HUES48 (cell line): ENCODE data around the gene CELF4.

Experiments used
- H3K27ac ChIP-seq: one replicate; pipeline ENCODE4 v1.7.0; 2013; ENCODE audit warnings: low read depth, low read length, inconsistent platforms
- H3K27me3 ChIP-seq: 2 replicates; pipeline ENCODE4 v1.6.1; 2013; ENCODE audit warnings: mild to moderate bottlenecking, low read length; ENCODE audit not compliant: control insufficient read depth, insufficient read depth
- H3K36me3 ChIP-seq: 2 replicates; pipeline ENCODE4 v1.6.1; 2013; ENCODE audit warnings: low read length; ENCODE audit not compliant: control insufficient read depth, insufficient read depth
- H3K4me1 ChIP-seq: 2 replicates; pipeline ENCODE4 v1.6.1; 2013; ENCODE audit warnings: mild to moderate bottlenecking, low read length; ENCODE audit not compliant: control insufficient read depth, insufficient read depth
- H3K4me3 ChIP-seq: 2 replicates; pipeline ENCODE4 v1.5.1; 2013; ENCODE audit warnings: mild to moderate bottlenecking, low read depth, low read length
- H3K9ac ChIP-seq: 2 replicates; pipeline ENCODE4 v1.6.1; 2013; ENCODE audit warnings: mild to moderate bottlenecking, low read depth, low read length, moderate library complexity
- H3K9me3 ChIP-seq: 2 replicates; pipeline ENCODE4 v1.6.1; 2013; ENCODE audit warnings: low read length; ENCODE audit not compliant: control insufficient read depth, insufficient read depth

Gene CELF4

DNA sequence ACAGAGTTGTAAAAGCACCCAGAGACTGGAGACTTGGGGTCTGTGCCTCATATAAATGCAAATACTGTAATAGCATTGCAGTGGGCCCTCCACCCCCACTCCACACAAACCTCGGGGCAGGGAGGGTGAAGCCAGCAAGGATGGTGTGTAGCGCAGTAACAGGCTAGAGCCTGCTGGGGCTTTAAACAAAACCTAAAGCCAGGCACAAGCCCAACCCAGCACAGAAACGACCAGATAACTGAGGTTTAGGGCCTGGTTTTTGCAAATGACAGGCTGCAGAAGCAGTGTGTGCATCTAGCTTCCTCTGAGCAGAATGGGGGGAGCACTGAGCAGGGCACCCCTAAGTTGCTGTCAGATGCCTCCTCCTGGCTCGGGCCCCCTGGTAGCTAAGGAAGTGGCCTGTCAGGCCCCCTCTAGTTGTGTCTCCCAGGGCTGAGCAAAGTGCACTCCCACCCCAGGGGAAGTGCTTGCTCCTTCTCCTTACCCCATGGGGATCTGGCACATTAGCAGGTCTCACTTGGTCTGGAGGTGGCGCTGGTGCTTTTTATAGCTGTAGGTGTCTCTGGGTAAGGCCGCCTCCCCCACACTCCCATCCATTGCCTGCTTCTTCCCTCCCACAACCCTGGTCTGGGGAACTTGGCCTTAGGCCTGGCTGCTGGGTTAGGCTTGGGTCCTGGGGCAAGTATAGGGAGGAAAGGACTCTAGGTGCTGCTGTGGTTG, 135.1 kb downstream of the CELF4 start:
- H3K36me3 ChIP-seq: no peaks in the 10 kb centered on the region
- no peak overlapping the region for H3K4me3 ChIP-seq
- no peaks in the 10 kb centered on the region for H3K27me3 ChIP-seq
- H3K9me3 ChIP-seq: no peaks in the 10 kb centered on the region
- peaks cover 6% of the 10 kb centered on the region; the same call in 1 of the 2 replicates for H3K4me1 ChIP-seq
- H3K27ac ChIP-seq: no peak overlapping the region
- H3K9ac ChIP-seq: no peak overlapping the region

DNA sequence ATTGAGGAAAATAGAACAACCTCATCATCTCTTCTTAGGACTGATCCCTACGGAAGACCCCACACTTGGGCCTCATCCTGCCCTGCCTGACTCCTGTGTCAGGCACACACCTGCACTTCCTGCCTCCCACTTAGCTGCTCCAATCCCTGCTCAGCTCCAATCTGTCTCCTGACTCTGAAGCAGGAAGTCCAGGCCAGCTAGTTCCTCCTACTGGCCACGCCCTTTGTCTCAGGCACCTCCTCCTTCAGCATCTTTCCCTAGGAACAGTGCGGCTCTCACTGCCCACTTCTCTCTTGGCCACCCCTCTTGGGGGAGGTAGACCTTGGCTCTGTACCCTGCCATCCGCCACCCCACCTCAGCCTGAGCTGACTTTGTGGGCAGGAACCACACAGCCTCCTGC, 135.8 kb downstream of the CELF4 start:
- Histone ChIP-seq H3K4me1 (peaks cover 6% of the 10 kb centered on the region; the same call in 1 of the 2 replicates), H3K36me3 (no peaks in the 10 kb centered on the region), H3K9ac (no peak overlapping the region), H3K27ac (no peak overlapping the region), H3K9me3 (no peaks in the 10 kb centered on the region), H3K4me3 (no peak overlapping the region), H3K27me3 (no peaks in the 10 kb centered on the region)

DNA sequence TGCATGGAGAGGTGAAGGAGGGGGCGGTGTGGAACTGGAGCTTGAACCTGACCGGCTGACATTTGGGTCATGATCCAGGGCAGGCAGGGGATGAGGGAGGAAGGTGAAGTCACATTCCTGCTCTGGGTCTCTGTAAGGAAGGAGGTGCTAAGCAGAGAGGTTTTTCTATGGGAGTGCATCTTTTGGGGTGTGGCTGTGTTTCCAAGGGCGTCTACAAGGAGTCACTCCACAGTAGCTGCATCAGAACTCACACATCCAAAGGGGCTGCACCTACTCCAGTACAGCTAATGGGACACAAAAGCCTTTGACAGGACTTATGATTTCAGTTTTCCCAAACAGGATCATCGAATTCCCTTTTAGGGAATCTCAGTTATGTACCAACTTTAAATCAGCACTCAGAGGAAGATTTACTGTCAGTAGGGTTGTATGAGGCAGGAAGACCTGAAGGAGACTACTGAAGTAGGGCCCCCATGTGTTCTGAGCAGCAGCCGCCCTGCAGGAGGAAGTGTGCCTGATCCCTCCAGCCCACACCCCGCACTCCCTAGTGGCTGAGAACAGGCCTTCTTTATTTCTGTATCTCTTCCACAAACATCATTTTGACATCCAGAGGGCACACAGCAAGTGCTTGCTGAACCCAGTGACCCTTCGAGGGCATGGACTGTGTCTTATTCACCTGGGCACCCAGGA, 137.2 kb downstream of the CELF4 start:
- Histone ChIP-seq H3K36me3 (no peaks in the 10 kb centered on the region), H3K4me1 (peaks cover 6% of the 10 kb centered on the region; the same call in 1 of the 2 replicates), H3K9ac (no peak overlapping the region), H3K27ac (no peak overlapping the region), H3K9me3 (no peaks in the 10 kb centered on the region), H3K27me3 (no peaks in the 10 kb centered on the region), H3K4me3 (no peak overlapping the region)

DNA sequence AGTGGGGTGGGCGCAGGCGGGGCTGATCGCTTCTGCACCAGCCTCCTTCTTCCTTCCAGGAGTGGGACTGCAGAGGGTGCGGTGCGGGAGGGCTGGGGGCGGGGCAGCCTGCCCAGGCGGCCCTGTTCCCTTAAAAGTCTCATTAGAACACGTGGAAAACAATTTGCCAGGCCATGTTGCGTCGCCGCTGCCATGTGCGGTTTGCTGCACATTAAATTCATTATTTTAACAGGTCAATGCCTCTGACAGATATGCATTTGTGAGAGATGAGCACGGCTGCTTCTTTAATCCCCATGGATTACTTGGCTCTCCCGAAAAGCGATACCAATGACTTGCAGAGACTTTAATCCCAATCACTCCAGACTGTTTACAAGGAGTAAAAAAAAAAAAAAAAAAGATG, 139.0 kb downstream of the CELF4 start:
- Histone ChIP-seq H3K4me3 (no peak overlapping the region), H3K9ac (no peak overlapping the region), H3K36me3 (no peaks in the 10 kb centered on the region), H3K27me3 (no peaks in the 10 kb centered on the region), H3K4me1 (peaks cover 12% of the 10 kb centered on the region; the same call in 1 of the 2 replicates), H3K27ac (no peak overlapping the region), H3K9me3 (no peaks in the 10 kb centered on the region)

DNA sequence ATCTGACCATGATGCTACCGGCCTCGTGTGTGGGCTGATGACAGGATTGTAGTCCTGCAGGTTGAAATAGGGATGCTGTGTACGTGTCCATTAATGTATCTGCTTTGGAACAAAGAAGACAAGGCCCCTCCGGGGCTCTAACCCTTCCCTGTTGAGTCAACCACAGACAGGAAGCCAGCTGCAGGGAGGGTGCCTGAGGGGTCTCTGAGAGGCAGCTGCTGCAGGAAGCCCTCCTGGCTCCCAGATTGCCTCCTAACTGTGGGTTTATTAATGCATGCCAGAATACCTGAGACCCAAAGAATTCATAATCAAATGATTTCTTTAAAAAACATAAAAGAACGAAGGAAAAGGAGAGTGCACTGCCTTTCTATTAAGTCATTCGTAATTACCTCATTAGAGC, 140.4 kb downstream of the CELF4 start:
- H3K4me1 ChIP-seq: 0 out of 2 replicates have a peak, but pooled peaks cover 5% of the 10 kb centered on the region
- no peak overlapping the region for H3K27ac ChIP-seq
- no peaks in the 10 kb centered on the region for H3K9me3 ChIP-seq
- H3K4me3 ChIP-seq: no peak overlapping the region
- H3K36me3 ChIP-seq: no peaks in the 10 kb centered on the region
- no peaks in the 10 kb centered on the region for H3K27me3 ChIP-seq
- no peak overlapping the region for H3K9ac ChIP-seq

DNA sequence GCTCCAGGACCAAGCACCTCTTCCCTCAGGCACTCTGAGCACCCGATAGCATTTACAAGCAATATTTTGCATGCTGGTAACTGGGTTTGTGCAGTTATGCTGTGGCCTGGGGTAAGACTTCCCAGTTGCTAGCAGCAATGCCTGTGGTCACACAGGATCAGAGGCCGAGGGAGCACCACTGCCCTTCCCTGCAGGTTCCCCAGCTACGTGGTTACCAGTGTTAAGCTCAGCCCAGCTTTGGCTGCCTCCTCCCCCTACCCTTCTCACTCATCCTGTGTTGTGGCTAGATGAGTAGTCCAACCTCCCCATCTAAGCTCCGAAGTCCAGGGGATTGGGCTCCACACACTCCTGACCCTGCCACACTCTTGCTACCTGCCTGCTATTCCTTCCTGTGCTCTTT, 141.1 kb downstream of the CELF4 start:
- H3K4me3 ChIP-seq: no peak overlapping the region
- no peaks in the 10 kb centered on the region for H3K27me3 ChIP-seq
- 0 out of 2 replicates have a peak, but pooled peaks cover 5% of the 10 kb centered on the region for H3K4me1 ChIP-seq
- H3K36me3 ChIP-seq: no peaks in the 10 kb centered on the region
- H3K9ac ChIP-seq: no peak overlapping the region
- H3K9me3 ChIP-seq: no peaks in the 10 kb centered on the region
- H3K27ac ChIP-seq: no peak overlapping the region

DNA sequence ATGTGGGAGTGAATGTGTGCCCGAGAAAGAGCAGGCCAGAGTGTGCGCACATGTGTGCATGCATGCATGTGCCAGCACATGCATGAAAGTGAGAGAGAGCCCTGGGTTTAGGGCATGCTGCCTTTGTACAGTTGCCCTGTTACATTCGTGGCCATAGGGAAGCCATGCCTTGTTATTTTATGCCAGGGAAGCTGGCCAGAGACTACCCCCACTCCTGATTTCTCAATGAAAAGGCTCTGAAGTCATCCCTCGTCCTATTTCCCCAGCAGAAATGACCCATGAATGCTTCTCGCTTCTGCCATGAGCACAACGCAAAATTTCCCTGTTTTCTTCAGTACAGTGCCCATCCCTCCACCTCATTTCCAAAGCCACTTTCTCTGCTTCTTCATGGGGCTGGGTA, 143.0 kb downstream of the CELF4 start:
- H3K36me3 ChIP-seq: no peaks in the 10 kb centered on the region
- no peak overlapping the region for H3K9ac ChIP-seq
- 0 out of 2 replicates have a peak, but pooled peaks cover 5% of the 10 kb centered on the region for H3K4me1 ChIP-seq
- H3K4me3 ChIP-seq: no peak overlapping the region
- no peak overlapping the region for H3K27ac ChIP-seq
- H3K9me3 ChIP-seq: no peaks in the 10 kb centered on the region
- H3K27me3 ChIP-seq: no peaks in the 10 kb centered on the region

DNA sequence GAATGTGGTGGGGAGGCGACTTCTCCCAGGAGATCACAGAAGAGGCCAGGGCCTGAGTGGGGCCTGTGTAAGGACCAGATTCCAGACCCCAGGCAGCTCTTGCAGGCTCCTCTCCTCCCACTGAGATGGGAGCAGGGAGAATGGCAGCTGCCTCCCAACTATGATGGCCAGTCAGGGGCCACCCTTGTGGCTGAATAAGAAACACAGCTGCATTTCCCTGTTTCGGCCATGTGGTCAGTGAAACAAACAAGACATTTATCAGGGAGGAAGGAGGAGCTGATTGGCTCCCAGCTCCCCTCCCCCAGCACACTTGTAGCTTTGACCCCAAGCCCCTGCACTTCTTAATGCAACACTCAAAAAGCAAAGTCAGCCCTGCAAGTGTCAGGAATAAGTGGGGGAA, 143.5 kb downstream of the CELF4 start:
- Histone ChIP-seq H3K4me1 (0 out of 2 replicates have a peak, but pooled peaks cover 5% of the 10 kb centered on the region), H3K27me3 (no peaks in the 10 kb centered on the region), H3K27ac (no peak overlapping the region), H3K36me3 (no peaks in the 10 kb centered on the region), H3K9ac (no peak overlapping the region), H3K4me3 (no peak overlapping the region), H3K9me3 (no peaks in the 10 kb centered on the region)

DNA sequence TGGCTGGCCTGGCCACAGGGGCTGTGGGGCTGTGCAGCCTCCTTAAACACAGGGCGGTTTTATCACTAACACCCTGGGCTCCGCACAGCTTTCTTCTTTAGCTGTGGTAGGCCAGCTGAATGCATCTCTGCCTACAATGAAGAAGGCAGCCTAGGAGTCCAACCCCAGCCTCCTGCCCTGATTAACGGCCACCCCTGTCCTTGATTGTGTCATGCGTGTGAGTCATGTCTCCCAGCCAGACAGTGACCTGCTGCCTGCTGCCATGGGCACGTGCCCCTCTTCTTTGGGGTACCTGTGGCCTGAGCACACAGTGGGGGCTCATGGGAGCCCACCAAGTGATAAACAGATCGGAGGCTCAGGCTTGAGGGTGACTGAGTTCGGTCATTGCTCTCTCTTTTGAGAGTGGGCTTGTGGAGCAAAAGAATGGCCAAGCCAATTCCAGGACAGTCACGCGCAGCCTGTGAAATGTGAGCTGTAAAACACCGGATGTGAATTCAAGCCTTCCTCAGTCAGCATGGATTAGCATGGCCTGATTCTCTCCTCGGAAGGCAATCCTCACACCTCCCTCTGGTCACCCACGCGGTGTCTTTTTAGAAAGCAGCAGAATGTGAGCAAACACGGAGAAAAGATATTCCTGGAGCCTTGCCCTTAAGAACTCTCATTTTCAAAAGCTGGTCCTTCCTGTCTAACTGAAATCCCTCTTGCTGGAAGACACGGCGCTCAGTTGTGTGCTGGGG, 144.1 kb downstream of the CELF4 start:
- no peak overlapping the region for H3K27ac ChIP-seq
- H3K4me3 ChIP-seq: no peak overlapping the region
- H3K4me1 ChIP-seq: 0 out of 2 replicates have a peak, but pooled peaks cover 5% of the 10 kb centered on the region
- no peak overlapping the region for H3K9ac ChIP-seq
- H3K9me3 ChIP-seq: no peaks in the 10 kb centered on the region
- 0 out of 2 replicates have a peak, but pooled peaks cover 4% of the 10 kb centered on the region for H3K27me3 ChIP-seq
- no peaks in the 10 kb centered on the region for H3K36me3 ChIP-seq

DNA sequence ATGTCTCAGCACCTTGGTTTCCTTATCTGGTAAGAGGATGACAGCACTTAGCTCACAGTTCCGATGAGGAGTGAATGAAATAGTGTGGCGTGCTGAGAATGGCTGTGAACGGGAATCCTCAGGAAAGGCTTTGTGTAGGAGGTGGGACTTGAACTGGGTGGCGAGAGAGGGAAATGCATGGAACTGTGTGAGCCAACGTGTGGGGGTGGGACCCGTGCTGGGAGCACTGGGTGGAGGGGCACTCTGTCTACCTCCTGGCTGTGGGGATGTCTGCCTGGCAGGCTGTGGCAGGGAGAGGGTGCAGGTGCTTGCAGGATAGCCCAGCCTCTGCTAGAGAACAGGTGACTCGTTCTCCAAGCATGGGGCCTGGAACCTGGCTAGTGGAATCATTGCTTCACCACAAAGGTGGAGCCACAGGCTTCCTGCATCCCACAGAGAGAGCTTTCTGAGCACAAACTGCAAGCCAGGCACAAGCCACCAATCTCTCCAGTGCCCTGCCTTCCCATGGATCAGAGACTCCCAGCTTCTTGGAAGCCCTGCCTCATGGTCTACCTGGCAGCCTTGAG, 145.2 kb downstream of the CELF4 start:
- H3K27ac ChIP-seq: no peak overlapping the region
- 0 out of 2 replicates have a peak, but pooled peaks cover 4% of the 10 kb centered on the region for H3K27me3 ChIP-seq
- H3K9ac ChIP-seq: no peak overlapping the region
- H3K36me3 ChIP-seq: no peaks in the 10 kb centered on the region
- H3K4me1 ChIP-seq: 0 out of 2 replicates have a peak, but pooled peaks cover 5% of the 10 kb centered on the region
- no peaks in the 10 kb centered on the region for H3K9me3 ChIP-seq
- H3K4me3 ChIP-seq: no peak overlapping the region
